Smooth muscle cell (in vitro differentiated cells): ENCODE data around the gene PDE8B. TPM values are rescaled to one million over a fixed set of nuclear protein-coding genes. Genes with fewer than 3 reads are reported as not detected.

Experiments used
- DNase-seq: peaks from one replicate; lab custom pipeline; 2025; ENCODE audit not compliant: unreplicated experiment; lab: John Stamatoyannopoulos, UW
- H2AFZ ChIP-seq: fragments of 200-600 bp; sonication (generic); 2 replicates; pipeline ENCODE4 v1.6.0; 2016; ENCODE audit warnings: antibody characterized with exemption, low read depth, mild to moderate bottlenecking
- H3F3A ChIP-seq: fragments of 200-600 bp; sonication (generic); 2 replicates; pipeline ENCODE4 v1.6.0; 2017; ENCODE audit warnings: antibody characterized with exemption, low read depth
- H3K27ac ChIP-seq: fragments of 200-600 bp; sonication (generic); 2 replicates; pipeline ENCODE4 v1.5.1; 2016; ENCODE audit warnings: low read depth, mild to moderate bottlenecking
- H3K27me3 ChIP-seq: fragments of 200-600 bp; sonication (generic); 2 replicates; pipeline ENCODE4 v1.6.1; 2016; ENCODE audit warnings: low read depth, mild to moderate bottlenecking
- H3K36me3 ChIP-seq: fragments of 200-600 bp; sonication (generic); 2 replicates; pipeline ENCODE4 v1.5.1; 2016; ENCODE audit warnings: low read depth
- H3K4me1 ChIP-seq: fragments of 200-600 bp; sonication (generic); 2 replicates; pipeline ENCODE4 v1.5.1; 2016; ENCODE audit warnings: low read depth
- H3K4me2 ChIP-seq: fragments of 200-600 bp; sonication (generic); 2 replicates; pipeline ENCODE4 v1.6.0; 2016; ENCODE audit warnings: mild to moderate bottlenecking
- H3K4me3 ChIP-seq: fragments of 200-600 bp; sonication (generic); 2 replicates; pipeline ENCODE4 v1.5.1; 2016; ENCODE audit warnings: mild to moderate bottlenecking
- H3K79me2 ChIP-seq: fragments of 200-600 bp; sonication (generic); 2 replicates; pipeline ENCODE4 v1.6.0; 2016; ENCODE audit warnings: low read depth, mild to moderate bottlenecking
- H3K9ac ChIP-seq: fragments of 200-600 bp; sonication (generic); 2 replicates; pipeline ENCODE4 v1.6.0; 2016; ENCODE audit warnings: low read depth
- H3K9me3 ChIP-seq: fragments of 200-600 bp; sonication (generic); replicated peaks from 2 replicates; pipeline ENCODE4 v1.5.1; 2016; ENCODE audit warnings: low read depth
- H4K20me1 ChIP-seq: fragments of 200-600 bp; sonication (generic); 2 replicates; pipeline ENCODE4 v1.6.0; 2016; ENCODE audit warnings: low read depth
- CTCF ChIP-seq: fragments of 200-600 bp; sonication (generic); IDR thresholded peaks from 2 replicates; pipeline ENCODE4 v1.5.1; 2017; ENCODE audit warnings: borderline replicate concordance, mild to moderate bottlenecking, antibody characterized with exemption; ENCODE audit not compliant: insufficient read depth, poor library complexity, severe bottlenecking
- WGBS: methylation state at CpG from one replicate; pipeline ENCODE4 v1.1.7; 2016; ENCODE audit warnings: low lambda C conversion rate; 5-methylcytosine and 5-hydroxymethylcytosine counted together
- polyA plus RNA-seq: library from polyadenylated mRNA; unstranded; fragments of >200 nt; fragmentation: Nextera tagmentation; extraction: Ambion mirVana; gene quantifications from 2 replicates; pipeline ENCODE4 v1.2.1, GENCODE V29; 2016
- total RNA-seq: library from RNA; depleted of rRNA; stranded (reverse); fragments of >200 nt; gene quantifications from 2 replicates; pipeline ENCODE4 v1.2.3, GENCODE V29; 2014

Gene PDE8B
- total and polyA plus RNA-seq, 2 experiments from 2014 or later: 0.13 to 0.18 TPM

- peaks cover 21% of the 10 kb centered on the region for H3K4me1 ChIP-seq
- H3K36me3 ChIP-seq: no peaks in the 10 kb centered on the region
- H3F3A ChIP-seq: no peaks in the 10 kb centered on the region
- H3K9me3 ChIP-seq: no peaks in the 10 kb centered on the region
- no peak for TF ChIP-seq CTCF
- peak overlapping the region; percentile 28 for H3K4me2 ChIP-seq
- DNase-seq: no peak
- 65% methylated on average over 3 of the region's 3 CpGs for WGBS
- no peak overlapping the region for H2AFZ ChIP-seq
- no peaks in the 10 kb centered on the region for H3K79me2 ChIP-seq
- H3K9ac ChIP-seq: no peak overlapping the region
- H3K27me3 ChIP-seq: no peaks in the 10 kb centered on the region
- H3K27ac ChIP-seq: no peak overlapping the region
- no peak overlapping the region for H3K4me3 ChIP-seq
- no peaks in the 10 kb centered on the region for H4K20me1 ChIP-seq
These were observed 126.8 kb downstream of the PDE8B start for GRCh38 chr5:77337246-77337645.

GRCh38 chr5:77337686-77338085 is 127.2 kb downstream of the PDE8B start:
- no peak for TF ChIP-seq CTCF
- Histone ChIP-seq H3K9ac (no peak overlapping the region), H3K4me1 (peaks cover 21% of the 10 kb centered on the region), H3K27ac (no peak overlapping the region), H3K4me2 (peak overlapping the region; percentile 28), H3F3A (no peaks in the 10 kb centered on the region), H3K36me3 (no peaks in the 10 kb centered on the region), H4K20me1 (no peaks in the 10 kb centered on the region), H2AFZ (no peak overlapping the region), H3K79me2 (no peaks in the 10 kb centered on the region), H3K9me3 (no peaks in the 10 kb centered on the region), H3K27me3 (no peaks in the 10 kb centered on the region), H3K4me3 (no peak overlapping the region)
- WGBS: 37% methylated on average over 4 of the region's 4 CpGs
- DNase-seq: peak; percentile 16

- 93% methylated on average over 4 of the region's 4 CpGs for WGBS
- TF ChIP-seq CTCF: no peak
- no peaks in the 10 kb centered on the region for H3K27me3 ChIP-seq
These were observed 128.9 kb downstream of the PDE8B start for GRCh38 chr5:77339337-77339890.

GRCh38 chr5:77343165-77343564 is 132.7 kb downstream of the PDE8B start:
- Histone ChIP-seq H4K20me1 (no peaks in the 10 kb centered on the region), H2AFZ (no peak overlapping the region), H3F3A (no peaks in the 10 kb centered on the region), H3K9me3 (no peaks in the 10 kb centered on the region), H3K36me3 (no peaks in the 10 kb centered on the region), H3K27me3 (no peaks in the 10 kb centered on the region), H3K4me1 (peaks cover under 1% of the 10 kb centered on the region), H3K4me3 (no peak overlapping the region), H3K27ac (no peak overlapping the region), H3K79me2 (no peaks in the 10 kb centered on the region), H3K9ac (no peak overlapping the region), H3K4me2 (no peak overlapping the region)
- no peak for DNase-seq
- TF ChIP-seq CTCF: no peak
- 77% methylated on average over 3 of the region's 3 CpGs for WGBS

More at GRCh38 chr5:77339337-77339890, 128.9 kb downstream of the PDE8B start:
- Histone ChIP-seq H3K4me2 (no peak overlapping the region), H4K20me1 (no peaks in the 10 kb centered on the region), H2AFZ (no peak overlapping the region), H3K9ac (no peak overlapping the region), H3K79me2 (no peaks in the 10 kb centered on the region), H3K4me3 (no peak overlapping the region), H3K36me3 (no peaks in the 10 kb centered on the region), H3K4me1 (peaks cover 13% of the 10 kb centered on the region), H3K9me3 (no peaks in the 10 kb centered on the region), H3F3A (no peaks in the 10 kb centered on the region), H3K27ac (no peak overlapping the region)
- DNase-seq: no peak
